Tibial nerve (tissue), 4 donors: ENCODE data around the gene OPTC.

Source experiments
- CTCF ChIP-seq, 5 experiments: fragments of 200-600 bp in 3 of 5; fragments of 450-650 bp in 2 of 5; sonication (generic) in 3 of 5; IDR thresholded peaks; one replicate each; pipeline ENCODE4 v1.5.1; 2016 to 2019; ENCODE audit warnings: antibody characterized with exemption in 5 of 5, mild to moderate bottlenecking in 3 of 5, moderate library complexity in 2 of 5
- EP300 ChIP-seq, 2 donors: sonication (generic); formaldehyde crosslinking; IDR thresholded peaks; one replicate each; pipeline ENCODE4 v1.6.1; 2017; ENCODE audit warnings: antibody characterized with exemption in 2 of 2, mild to moderate bottlenecking in 1 of 2
- POLR2A ChIP-seq, 2 donors: fragments of 450-650 bp; IDR thresholded peaks; one replicate each; pipeline ENCODE4 v1.6.1; 2017; ENCODE audit warnings: antibody characterized with exemption in 2 of 2, mild to moderate bottlenecking in 2 of 2, moderate library complexity in 2 of 2

DNA sequence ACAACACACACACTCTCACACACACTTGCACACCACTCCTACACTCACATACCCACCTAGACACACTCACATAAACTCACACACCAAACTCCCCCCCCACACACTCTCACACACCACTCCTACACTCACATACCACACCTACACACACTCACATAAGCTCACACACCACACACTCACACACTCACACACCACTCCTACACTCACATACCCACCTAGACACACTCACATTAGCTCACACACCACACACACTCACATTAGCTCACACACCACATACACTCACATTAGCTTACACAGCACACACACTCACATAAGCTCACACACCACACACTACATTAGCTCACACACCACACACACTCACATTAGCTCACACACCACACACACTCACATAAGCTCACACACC is 33.1 kb downstream of the OPTC start:
- TF ChIP-seq CTCF (IDR thresholded peaks at IDR 0.05): no peak
- no peak for TF ChIP-seq EP300 (IDR thresholded peaks at IDR 0.05)
- no peak for TF ChIP-seq POLR2A (IDR thresholded peaks at IDR 0.05)
